SH-SY5Y (cell line): Measurements from ENCODE around the gene INTS7.

Experiments used
- GATA2 ChIP-seq: IDR thresholded peaks from 2 replicates; pipeline ENCODE4 v1.6.1; 2011; ENCODE audit warnings: mild to moderate bottlenecking, low read depth, low read length
- GATA3 ChIP-seq: IDR thresholded peaks from 2 replicates; pipeline ENCODE4 v1.6.1; 2011; ENCODE audit warnings: low read depth, mild to moderate bottlenecking, low read length, moderate library complexity

DNA sequence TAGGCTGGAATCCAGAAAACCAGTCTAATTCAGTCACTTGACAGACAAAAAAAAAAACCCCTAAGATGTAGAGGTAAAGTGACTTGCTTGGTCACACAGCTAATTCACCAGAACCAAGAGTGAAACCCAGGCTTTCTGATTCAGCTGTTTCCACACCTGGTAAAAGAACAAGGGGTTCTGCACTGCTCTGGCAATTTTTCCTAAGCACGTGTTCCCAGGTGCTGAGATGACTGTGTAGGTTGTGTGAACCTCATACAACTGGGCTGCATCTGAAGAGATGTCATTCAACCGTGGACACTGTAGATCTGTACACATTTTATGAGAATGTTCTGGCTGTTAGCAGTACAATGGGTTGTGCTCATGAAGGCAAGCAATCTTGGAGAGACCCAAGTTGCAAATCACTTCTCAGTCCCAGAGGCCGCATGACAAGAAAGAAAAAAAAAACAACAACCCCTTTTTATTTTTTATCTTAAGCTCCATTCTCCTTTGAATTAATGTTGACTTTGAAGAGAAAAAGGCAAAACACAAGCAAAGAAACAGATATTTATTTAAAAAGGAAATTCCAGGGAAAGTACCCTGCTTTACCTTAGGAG, 95.4 kb downstream of the INTS7 start:
- TF ChIP-seq GATA2 (no peak), GATA3 (no peak)
